LNCAP (cell line): ENCODE data around the gene NEK6.

Source experiments
- TF ChIP-seq, protein P1 (sequence below): fragments of 450-650 bp; IDR thresholded peaks from 2 replicates; pipeline ENCODE4 v1.5.1; 2017; ENCODE audit warnings: mild to moderate bottlenecking

Gene NEK6

DNA sequence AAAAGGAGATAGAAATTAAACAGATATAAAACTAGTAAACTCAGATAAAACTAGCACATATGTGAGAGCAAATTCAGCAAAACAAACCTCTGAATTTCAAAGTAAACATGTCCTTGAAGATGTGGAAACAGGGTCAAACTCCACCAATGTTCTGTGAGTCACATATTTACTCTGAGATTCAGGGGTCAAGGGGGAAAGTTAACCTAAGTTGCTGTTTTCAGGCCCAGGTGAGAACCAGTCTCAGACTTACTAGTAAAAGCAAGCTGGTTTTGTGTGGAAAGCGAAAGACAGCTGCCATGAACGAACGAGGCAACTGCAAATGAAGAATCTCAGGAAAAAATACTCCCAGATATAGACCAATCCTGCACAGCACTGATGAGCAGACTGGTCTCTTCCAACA is 128.5 kb downstream of the NEK6 start:
- TF ChIP-seq, protein P1, sequence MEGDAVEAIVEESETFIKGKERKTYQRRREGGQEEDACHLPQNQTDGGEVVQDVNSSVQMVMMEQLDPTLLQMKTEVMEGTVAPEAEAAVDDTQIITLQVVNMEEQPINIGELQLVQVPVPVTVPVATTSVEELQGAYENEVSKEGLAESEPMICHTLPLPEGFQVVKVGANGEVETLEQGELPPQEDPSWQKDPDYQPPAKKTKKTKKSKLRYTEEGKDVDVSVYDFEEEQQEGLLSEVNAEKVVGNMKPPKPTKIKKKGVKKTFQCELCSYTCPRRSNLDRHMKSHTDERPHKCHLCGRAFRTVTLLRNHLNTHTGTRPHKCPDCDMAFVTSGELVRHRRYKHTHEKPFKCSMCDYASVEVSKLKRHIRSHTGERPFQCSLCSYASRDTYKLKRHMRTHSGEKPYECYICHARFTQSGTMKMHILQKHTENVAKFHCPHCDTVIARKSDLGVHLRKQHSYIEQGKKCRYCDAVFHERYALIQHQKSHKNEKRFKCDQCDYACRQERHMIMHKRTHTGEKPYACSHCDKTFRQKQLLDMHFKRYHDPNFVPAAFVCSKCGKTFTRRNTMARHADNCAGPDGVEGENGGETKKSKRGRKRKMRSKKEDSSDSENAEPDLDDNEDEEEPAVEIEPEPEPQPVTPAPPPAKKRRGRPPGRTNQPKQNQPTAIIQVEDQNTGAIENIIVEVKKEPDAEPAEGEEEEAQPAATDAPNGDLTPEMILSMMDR: no peak

DNA sequence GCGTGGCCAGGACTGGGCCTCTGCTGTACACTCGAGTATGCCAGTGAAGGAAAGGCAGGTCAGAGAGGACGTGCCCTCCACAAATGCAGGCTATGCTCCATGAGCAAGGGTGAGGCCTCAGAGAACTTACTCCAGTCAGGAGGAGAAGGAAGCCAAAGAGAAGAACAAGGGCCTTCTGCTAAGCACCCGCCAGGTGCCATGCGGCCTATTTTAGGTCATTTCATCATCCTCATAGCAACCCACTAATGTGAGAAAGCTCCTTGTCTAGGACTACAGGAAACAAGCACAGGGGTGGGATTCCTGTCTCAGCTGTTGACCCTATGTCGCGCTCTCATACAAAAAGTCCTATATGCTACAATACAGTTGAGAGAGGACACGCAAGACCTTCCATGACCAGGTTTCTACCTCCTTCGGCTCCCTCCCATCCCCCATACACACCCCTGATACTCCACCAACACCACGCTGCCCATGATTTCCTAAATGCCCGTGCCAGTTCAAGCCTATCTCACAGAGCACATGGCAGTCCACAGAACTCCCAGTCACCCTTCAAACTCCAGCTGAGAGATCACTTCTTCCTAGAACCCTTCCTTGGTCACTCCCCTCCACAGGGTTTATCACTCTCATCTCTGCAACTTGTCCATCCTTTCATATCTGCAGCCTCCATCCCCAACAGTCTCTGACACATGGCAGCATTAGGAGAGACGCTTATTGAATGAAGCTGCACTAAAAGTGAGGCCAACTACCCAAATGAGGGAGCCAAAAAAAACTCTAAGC is 130.7 kb downstream of the NEK6 start:
- TF ChIP-seq, protein P1: no peak

DNA sequence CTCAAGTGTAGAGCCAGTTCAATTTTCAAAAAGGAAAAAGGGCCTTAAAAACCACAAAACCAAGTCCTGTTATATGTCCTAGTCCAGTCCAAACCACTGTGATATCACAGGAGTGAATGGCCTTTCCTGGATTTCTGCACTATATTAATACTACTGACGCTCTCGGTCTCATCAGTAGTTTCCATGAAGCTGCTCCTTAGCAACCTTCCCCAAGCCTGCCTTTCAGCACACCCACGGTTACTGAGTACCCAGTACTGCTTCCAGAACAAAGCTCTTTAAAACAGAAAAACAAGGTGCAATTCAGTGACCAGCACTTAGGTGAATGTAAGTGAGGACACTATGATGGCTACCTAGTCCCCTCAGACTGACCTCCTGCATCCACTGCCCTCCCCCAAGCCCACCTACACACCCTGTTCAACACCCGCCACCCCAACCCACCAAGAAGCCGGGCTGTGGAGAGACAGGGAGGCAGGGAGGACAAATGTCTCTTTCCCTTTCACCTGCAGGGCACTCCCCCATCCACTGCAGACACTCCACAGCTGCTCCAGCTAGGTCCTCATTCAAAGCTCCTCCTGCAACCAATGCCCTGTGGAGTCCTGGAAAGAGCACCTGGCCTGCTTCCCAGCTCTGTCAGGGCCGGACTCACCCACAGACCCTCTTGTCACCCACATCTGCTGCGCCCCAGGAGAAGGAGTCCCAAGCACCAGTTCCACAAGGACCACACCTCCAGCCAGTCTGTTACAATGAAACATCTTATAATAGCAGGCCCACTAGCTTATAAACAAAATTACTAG is 131.6 kb downstream of the NEK6 start:
- TF ChIP-seq, protein P1: no peak

DNA sequence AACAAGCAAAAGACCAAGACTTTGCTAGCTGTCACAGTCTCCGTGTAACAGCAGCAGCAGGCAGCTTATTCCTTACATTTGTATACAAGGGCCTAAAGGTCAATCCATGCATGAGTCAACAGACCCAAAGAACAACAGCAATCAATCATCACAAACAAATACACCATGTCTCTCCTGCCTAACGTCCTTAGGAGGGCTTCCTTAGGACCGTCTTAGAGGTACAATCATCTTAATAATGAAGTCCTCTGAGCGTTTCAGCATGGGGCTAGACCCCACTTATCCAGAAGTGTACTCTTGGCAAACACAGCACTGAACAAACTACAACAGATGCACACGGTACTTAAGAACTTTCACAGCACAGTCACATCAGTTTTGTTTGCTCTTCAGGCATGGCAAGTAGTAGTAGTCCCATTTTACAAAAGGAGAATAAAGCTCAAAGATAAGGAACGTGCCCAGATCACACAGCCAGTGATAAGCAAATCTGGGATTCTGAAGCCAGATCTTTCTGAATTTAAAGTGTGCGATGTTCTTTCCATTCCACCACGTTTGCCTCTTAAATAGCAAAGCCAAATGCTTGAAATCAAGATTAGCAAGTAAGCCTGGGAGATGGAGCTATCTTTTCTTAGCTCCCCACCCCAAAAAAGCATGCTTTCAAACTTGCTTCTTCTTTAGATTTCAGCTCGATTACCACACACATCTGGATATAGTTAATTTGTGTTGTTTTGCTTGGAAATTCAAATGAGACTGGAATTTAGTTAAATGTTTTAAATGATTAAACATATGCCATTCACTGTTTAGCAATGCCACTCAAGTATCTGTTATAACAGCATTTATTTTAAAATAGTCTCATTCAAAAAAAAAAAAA is 133.3 kb downstream of the NEK6 start:
- TF ChIP-seq, protein P1: no peak

DNA sequence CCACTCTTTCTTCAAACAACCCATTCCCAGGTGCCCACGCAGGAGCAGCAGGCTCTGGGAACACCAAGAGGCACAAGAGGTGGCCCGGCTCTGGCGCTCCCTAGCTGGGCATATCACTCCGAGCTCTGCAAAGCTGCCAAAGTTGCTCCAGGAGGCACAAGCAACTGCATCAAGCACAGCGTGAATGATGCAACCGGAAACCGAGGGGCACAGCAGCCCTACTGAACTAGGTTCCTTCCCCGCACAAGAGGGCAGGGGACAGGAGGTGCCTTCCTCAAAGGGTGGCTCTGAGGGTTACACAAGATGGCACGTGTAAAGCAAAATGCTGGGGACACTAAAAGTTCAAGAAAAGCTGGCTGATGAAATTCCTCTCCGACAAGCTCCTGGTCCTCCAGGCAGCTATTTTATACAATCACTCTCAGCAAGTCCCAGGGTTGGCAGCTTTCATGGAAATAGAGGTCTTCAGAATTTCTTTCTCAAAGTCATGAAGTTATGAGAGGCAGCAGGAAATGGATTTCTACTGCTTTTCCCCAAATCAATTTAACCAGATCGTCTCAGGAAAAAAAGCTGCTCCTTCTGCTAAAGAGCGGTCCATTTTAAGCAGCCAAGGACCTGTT is 134.6 kb downstream of the NEK6 start:
- TF ChIP-seq, protein P1: no peak

DNA sequence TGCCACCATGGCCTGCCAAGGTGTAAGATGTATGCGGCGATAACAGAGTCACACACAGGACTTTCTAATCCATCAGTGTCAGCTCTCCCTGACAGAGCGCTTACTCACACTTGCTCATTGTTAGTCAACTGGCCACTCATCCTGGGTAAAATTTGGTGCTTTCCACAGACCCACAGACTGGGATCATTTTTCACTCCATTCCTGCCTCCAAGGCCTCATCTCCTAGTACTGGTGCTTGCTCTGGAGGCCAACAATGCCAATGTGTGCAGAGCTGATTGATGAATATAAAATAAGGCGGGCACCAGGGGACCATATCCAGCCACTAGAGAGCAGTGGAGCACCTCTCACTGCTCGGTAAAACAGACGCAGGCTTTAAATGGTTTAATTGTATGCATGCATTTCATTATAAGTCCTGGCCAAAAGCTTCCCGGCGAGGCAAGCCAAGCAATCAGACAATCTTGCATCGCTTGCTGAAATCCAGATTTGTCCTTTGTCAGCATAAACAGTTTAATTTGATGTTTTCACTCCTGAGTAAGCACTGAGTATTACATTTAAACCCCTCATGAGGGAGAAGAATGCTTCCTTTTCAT is 135.2 kb downstream of the NEK6 start:
- TF ChIP-seq, protein P1: peak; percentile 79
